KMS-11 (cell line): ENCODE results near the gene BYSL.

Experiments
- H2AFZ ChIP-seq: fragments of 200-600 bp; sonication (generic); 2 replicates; pipeline ENCODE4 v1.6.1; 2016; ENCODE audit warnings: antibody characterized with exemption, mixed run types, low read depth
- H3K27ac ChIP-seq: fragments of 200-600 bp; sonication (generic); 2 replicates; pipeline ENCODE4 v1.6.1; 2016; ENCODE audit warnings: mild to moderate bottlenecking, mixed run types
- H3K27me3 ChIP-seq: fragments of 200-600 bp; sonication (generic); 2 replicates; pipeline ENCODE4 v1.6.1; 2017; ENCODE audit warnings: mild to moderate bottlenecking, low read depth, mixed run types, moderate library complexity; ENCODE audit not compliant: insufficient read depth
- H3K36me3 ChIP-seq: fragments of 200-600 bp; sonication (generic); 2 replicates; pipeline ENCODE4 v1.6.1; 2017; ENCODE audit warnings: mild to moderate bottlenecking, mixed run types; ENCODE audit not compliant: insufficient read depth
- H3K4me1 ChIP-seq: fragments of 200-600 bp; sonication (generic); 2 replicates; pipeline ENCODE4 v1.6.1; 2016; ENCODE audit warnings: mild to moderate bottlenecking, low read depth, mixed run types; ENCODE audit not compliant: poor library complexity, severe bottlenecking
- H3K4me2 ChIP-seq: fragments of 200-600 bp; sonication (generic); 2 replicates; pipeline ENCODE4 v1.7.0; 2016; ENCODE audit warnings: mild to moderate bottlenecking, mixed run types
- H3K4me3 ChIP-seq: fragments of 200-600 bp; sonication (generic); IDR thresholded peaks from 2 replicates; pipeline ENCODE4 v1.6.1; 2017; ENCODE audit warnings: low read depth, low read length, mixed read lengths; ENCODE audit not compliant: insufficient read depth
- H3K79me2 ChIP-seq: fragments of 200-600 bp; sonication (generic); 2 replicates; pipeline ENCODE4 v1.6.1; 2016; ENCODE audit warnings: low read depth, mixed run types; ENCODE audit not compliant: insufficient read depth
- H3K9ac ChIP-seq: fragments of 200-600 bp; sonication (generic); 2 replicates; pipeline ENCODE4 v1.6.1; 2016; ENCODE audit warnings: mild to moderate bottlenecking, mixed run types
- H4K20me1 ChIP-seq: fragments of 200-600 bp; sonication (generic); 2 replicates; pipeline ENCODE4 v1.6.1; 2016; ENCODE audit warnings: mild to moderate bottlenecking, mixed run types; ENCODE audit not compliant: insufficient read depth
- TF ChIP-seq, protein P1 (sequence below): fragments of 200-600 bp; sonication (generic); conservative IDR thresholded peaks from 2 replicates; pipeline ENCODE4 v1.6.1; 2017; ENCODE audit warnings: low read depth, mild to moderate bottlenecking, antibody characterized with exemption, low read length, moderate library complexity, mixed read lengths

The BYSL gene

DNA sequence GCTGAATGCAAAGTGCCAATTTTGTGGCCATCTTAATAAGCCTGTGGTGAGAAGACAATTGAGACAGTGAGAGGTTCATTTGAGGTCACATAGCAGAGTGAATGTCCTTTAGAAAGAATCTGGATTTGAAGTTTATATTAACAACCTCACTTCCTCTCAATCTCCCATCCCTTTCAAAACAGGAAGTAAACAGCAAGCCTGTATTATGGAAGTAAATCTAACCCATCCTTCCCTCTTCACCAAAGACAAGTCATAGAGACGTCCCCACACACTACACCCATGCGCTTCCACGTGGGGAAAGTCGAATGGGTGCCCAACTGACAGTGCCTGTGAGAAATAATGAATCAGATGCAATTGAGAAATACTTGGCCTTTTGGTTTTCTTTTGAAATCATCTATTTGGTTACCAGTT is 49.1 kb downstream of the BYSL start:
- Histone ChIP-seq H3K9ac (no peak overlapping the region), H3K36me3 (no peaks in the 10 kb centered on the region), H2AFZ (no peak overlapping the region), H3K27me3 (no peaks in the 10 kb centered on the region), H3K79me2 (no peaks in the 10 kb centered on the region), H3K4me3 (no peak overlapping the region), H4K20me1 (no peaks in the 10 kb centered on the region), H3K4me1 (peaks cover 5% of the 10 kb centered on the region), H3K27ac (no peak overlapping the region), H3K4me2 (no peak overlapping the region)
- TF ChIP-seq, protein P1, sequence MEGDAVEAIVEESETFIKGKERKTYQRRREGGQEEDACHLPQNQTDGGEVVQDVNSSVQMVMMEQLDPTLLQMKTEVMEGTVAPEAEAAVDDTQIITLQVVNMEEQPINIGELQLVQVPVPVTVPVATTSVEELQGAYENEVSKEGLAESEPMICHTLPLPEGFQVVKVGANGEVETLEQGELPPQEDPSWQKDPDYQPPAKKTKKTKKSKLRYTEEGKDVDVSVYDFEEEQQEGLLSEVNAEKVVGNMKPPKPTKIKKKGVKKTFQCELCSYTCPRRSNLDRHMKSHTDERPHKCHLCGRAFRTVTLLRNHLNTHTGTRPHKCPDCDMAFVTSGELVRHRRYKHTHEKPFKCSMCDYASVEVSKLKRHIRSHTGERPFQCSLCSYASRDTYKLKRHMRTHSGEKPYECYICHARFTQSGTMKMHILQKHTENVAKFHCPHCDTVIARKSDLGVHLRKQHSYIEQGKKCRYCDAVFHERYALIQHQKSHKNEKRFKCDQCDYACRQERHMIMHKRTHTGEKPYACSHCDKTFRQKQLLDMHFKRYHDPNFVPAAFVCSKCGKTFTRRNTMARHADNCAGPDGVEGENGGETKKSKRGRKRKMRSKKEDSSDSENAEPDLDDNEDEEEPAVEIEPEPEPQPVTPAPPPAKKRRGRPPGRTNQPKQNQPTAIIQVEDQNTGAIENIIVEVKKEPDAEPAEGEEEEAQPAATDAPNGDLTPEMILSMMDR = no peak

DNA sequence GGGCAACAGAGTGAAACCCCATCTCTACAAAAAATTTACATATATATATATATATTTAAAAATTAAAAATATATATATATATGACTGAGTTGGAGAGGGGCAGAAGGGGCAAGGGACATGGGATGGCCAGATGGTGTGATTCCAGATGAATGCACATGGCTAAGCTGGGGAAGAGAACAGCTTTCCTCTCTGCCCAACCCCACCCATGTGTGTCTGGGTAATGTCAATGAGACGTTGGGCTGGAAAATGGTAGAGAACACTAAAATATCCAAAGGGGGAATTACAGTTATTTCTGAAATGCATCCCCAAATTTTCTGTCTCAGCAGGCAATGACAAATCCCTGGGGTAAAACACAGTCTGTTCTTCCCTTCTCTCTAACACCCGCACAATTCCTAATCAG is 51.5 kb downstream of the BYSL start:
- Histone ChIP-seq H3K4me1 (no peaks in the 10 kb centered on the region), H2AFZ (no peak overlapping the region), H3K36me3 (no peaks in the 10 kb centered on the region), H4K20me1 (no peaks in the 10 kb centered on the region), H3K79me2 (no peaks in the 10 kb centered on the region), H3K9ac (no peak overlapping the region), H3K27ac (no peak overlapping the region), H3K4me3 (no peak overlapping the region), H3K27me3 (no peaks in the 10 kb centered on the region), H3K4me2 (no peak overlapping the region)
- TF ChIP-seq, protein P1 = no peak

DNA sequence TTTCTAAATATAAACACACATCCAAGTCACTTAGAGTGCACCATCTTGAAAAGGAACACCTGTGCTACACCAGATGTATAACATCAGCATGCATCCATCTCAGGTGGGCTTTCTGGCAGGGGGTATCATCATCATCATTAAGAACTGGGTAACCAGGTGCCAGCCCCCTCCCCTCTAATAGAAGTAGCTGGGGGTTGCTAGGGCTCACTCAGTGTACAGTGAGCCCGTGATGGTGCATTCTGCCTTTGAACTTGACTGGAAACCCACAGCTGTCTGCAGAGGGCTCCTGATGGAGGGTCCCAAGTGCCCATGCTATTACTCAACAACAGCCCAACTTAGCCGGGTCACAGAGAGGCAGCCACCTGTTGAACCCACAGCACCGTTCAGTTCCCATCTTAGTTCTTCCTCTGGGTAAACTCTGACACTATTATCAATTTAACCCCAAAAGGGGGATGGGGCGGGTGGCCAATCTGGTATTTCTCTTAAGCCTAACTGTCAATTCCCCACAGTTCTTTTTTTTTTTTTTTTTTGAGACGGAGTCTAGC is 53.1 kb downstream of the BYSL start:
- no peaks in the 10 kb centered on the region for H3K27me3 ChIP-seq
- TF ChIP-seq, protein P1 = no peak
- H3K9ac ChIP-seq = no peak overlapping the region
- H3K27ac ChIP-seq = no peak overlapping the region
- H3K36me3 ChIP-seq = no peaks in the 10 kb centered on the region
- no peak overlapping the region for H3K4me3 ChIP-seq
- H3K4me1 ChIP-seq = no peaks in the 10 kb centered on the region
- no peak overlapping the region for H2AFZ ChIP-seq
- H3K4me2 ChIP-seq = no peak overlapping the region
- H4K20me1 ChIP-seq = no peaks in the 10 kb centered on the region
- H3K79me2 ChIP-seq = no peaks in the 10 kb centered on the region

DNA sequence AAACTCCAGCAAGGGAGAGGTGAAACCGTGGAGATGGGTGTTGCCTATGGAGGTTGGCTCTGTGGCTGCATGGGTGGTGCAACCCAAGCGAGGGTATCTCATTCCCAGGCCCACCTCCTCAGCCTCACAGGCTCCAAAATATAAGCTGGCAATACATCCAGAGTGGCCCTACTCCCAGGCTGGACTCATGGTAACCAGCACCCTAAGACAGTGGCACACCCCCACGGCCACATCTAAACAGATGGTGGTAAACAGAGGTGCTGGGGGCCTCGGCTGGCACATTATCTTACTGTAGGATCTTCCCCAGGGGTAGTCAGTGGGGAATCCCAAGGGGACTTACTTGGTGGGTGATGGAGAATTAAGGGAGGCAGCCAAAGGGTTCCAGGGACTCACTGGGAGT is 54.0 kb downstream of the BYSL start:
- Histone ChIP-seq H3K36me3 (no peaks in the 10 kb centered on the region), H3K4me1 (no peaks in the 10 kb centered on the region), H3K79me2 (no peaks in the 10 kb centered on the region), H3K9ac (no peak overlapping the region), H2AFZ (no peak overlapping the region), H3K4me3 (no peak overlapping the region), H3K4me2 (no peak overlapping the region), H3K27me3 (no peaks in the 10 kb centered on the region), H4K20me1 (no peaks in the 10 kb centered on the region), H3K27ac (no peak overlapping the region)
- TF ChIP-seq, protein P1 = no peak
